HTERT RPE-1 (cell line): ENCODE results near the gene NRSN2.
"Not testable (repeated sequence)": the region's sequence is repeated elsewhere in the genome, so short reads cannot be mapped to it uniquely, and the experiment has no call there.

Source experiments
- in situ Hi-C: fragments of 300-500 bp; cut with MboI; formaldehyde crosslinking; loops from 4 replicates; pipeline ENCODE4 v1.14.3; 2020; ENCODE audit warnings: low sequenced_read_pairs

Gene NRSN2

GRCh38 chr20:373171-373890 lies 26.4 kb downstream of the NRSN2 start:
- in situ Hi-C loops: no loop called here

DNA sequence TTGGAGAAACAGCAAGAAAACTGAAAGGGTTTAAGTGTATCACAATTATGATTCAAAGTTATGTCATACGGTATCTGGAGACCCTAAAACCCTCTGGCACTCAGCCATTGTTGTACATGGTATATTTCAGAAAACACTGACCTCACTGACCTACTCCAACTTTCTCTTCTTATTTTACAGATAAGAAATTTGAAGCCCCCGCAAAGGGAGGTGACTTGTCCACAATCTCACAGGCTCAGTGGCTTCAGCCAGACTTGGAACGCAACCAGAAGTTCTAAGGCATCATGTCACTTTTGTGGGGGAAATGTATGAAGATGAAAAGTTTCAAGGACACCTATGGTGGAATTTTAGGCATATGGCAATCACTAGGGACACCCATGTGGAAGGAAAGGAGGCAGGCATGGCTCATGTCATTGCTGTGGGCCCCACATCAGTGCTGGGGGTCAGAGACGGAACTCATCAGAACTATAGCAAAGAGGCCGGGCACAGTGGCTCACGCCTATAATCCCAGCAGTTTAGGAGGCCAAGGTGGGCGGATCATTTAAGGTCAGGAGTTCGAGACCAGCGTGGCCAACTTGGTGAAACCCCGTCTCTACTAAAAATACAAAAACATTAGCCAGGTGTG lies 28.5 kb downstream of the NRSN2 start:
- in situ Hi-C loops: no loop called here

GRCh38 chr20:376089-376488 lies 29.2 kb downstream of the NRSN2 start:
- in situ Hi-C loops: no loop called here

- in situ Hi-C loops: no loop called here
Measured at GRCh38 chr20:376750-377149, 29.8 kb downstream of the NRSN2 start.

GRCh38 chr20:377578-377977 lies 30.7 kb downstream of the NRSN2 start:
- in situ Hi-C loops: not testable (repeated sequence)

DNA sequence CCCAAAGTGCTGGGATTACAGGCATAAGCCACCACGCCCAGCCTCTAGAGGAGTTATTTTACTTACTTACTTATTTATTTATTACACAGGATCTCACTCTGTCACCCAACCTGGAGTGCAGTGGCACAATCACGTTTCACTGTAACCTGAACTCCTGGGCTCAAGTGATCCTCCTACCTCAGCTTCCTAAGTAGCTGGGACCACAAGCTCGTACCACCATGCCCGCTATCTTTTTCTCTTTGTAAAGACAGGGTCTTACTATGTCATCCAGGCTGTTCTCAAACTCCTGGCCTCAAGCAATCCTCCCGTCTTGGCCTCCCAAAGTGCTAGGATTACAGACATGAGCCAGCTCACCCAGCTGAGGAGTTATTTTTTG lies 32.0 kb downstream of the NRSN2 start:
- in situ Hi-C loops: no loop called here

GRCh38 chr20:380763-381580 lies 34.1 kb downstream of the NRSN2 start:
- in situ Hi-C loops: no loop called here

DNA sequence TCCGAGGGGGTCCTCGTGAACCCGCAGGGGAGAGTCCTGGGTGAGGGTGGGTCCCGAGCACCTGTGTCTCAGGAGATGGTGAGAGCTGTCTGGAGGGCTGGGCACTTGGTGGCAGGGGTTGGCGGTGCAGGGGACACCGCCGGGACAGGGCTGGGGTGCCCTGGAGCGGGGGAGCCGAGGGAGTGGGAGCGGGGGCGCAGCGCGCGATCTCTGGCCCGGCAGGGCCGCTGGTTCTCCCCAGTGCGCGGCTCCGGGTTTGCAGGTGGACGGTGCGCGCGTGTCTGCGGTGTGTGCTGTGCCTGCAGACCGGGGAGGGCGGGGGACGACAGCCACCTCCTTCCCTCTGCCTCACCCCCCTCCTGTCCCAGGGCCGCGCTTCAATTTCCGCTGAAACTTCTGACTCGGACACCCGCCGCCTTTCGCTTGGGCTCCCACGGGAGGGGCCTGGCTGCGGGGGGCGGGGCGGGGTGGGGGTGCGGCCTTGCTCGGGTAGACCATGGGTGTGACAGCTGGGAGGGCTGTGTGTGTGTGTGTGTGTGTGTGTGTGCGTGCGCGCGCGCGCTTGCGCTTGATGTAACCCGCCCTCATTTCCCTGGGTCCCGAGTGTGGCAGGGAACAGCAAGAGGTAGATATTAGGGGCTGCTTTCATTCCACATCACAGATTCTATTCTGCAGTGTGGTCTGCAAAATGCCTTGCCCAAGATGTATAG lies 34.8 kb downstream of the NRSN2 start:
- in situ Hi-C loops: no loop called here

- in situ Hi-C loops: no loop called here
Measured at GRCh38 chr20:382291-383115, 35.6 kb downstream of the NRSN2 start.

DNA sequence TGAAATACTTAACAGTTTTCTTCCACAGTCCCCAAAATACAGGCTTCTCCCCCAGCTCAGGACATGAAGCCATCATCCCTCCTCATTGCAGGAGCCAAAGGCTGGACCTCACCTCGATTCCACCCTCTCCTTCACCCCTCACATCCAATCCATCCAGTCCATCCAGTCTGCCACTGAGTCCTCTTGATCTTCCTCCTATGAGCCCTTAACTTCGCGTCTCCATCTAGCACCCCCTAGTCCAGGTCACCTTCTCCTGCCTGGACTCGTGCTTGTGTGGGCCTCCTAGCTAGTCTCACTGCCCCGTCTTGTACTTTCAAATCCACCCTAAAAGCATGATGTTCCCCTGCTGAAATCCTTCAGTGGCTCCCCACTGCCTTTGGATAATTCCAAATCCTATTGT lies 37.0 kb downstream of the NRSN2 start:
- in situ Hi-C loops: no loop called here

DNA sequence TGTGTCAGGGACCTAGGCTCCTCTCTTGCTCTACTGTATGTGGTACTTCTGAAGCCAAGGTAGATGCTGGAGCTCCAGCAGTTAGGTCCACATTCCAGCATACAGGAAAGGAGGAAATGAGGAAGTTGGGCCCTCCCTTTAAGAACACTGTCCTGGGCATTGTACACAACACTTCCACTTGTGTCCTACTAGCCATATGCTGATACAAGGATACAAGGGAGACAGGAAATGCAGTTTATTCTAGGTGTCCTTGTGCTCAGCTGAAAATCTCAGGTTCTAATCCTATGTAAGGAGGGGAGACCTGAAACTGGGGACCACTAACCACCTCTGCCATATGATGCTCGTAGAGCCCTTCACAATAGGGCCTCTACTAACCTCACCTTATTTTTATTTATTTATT lies 37.8 kb downstream of the NRSN2 start:
- in situ Hi-C loops: no loop called here

GRCh38 chr20:385448-385847 lies 38.5 kb downstream of the NRSN2 start:
- in situ Hi-C loops: no loop called here

- in situ Hi-C loops: not testable (repeated sequence)
Measured at GRCh38 chr20:386634-387033, 39.7 kb downstream of the NRSN2 start.

- in situ Hi-C loops: no loop called here
Measured at GRCh38 chr20:387520-387919, 40.6 kb downstream of the NRSN2 start.

GRCh38 chr20:388034-388994 lies 41.4 kb downstream of the NRSN2 start:
- in situ Hi-C loops: no loop called here

- in situ Hi-C loops: no loop called here
Measured at GRCh38 chr20:389220-389619, 42.3 kb downstream of the NRSN2 start.

- in situ Hi-C loops: no loop called here
Measured at GRCh38 chr20:391041-391711, 44.3 kb downstream of the NRSN2 start.

GRCh38 chr20:393296-393695 lies 46.4 kb downstream of the NRSN2 start:
- in situ Hi-C loops: not testable (repeated sequence)

DNA sequence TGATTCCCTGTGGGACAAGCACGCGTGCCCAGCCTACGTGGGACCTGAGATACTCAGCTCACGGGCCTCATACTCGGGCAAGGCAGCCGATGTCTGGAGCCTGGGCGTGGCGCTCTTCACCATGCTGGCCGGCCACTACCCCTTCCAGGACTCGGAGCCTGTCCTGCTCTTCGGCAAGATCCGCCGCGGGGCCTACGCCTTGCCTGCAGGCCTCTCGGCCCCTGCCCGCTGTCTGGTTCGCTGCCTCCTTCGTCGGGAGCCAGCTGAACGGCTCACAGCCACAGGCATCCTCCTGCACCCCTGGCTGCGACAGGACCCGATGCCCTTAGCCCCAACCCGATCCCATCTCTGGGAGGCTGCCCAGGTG lies 49.3 kb downstream of the NRSN2 start:
- in situ Hi-C loops: no loop called here
